HG02798 (cell line): ENCODE data around the gene ATF5.
"Not testable (repeated sequence)": the region's sequence is repeated elsewhere in the genome, so short reads cannot be mapped to it uniquely, and the experiment has no call there.

Experiments
- ATAC-seq: cut with Tn5 transposase; IDR thresholded peaks from one replicate; pipeline ENCODE4 v1.9.1; 2021; ENCODE audit warnings: mild to moderate bottlenecking; ENCODE audit not compliant: unreplicated experiment, poor library complexity

The ATF5 gene

GRCh38 chr19:49920624-49921363 lies 8.2 kb upstream of the ATF5 start:
- ATAC-seq: no peak

- ATAC-seq: no peak
Measured at GRCh38 chr19:49921871-49922795, 6.9 kb upstream of the ATF5 start.

- ATAC-seq: no peak
Measured at GRCh38 chr19:49923055-49924003, 5.7 kb upstream of the ATF5 start.

- no peak for ATAC-seq
Measured at GRCh38 chr19:49924004-49924880, 4.8 kb upstream of the ATF5 start.

- ATAC-seq: not testable (repeated sequence)
Measured at GRCh38 chr19:49924881-49925210, 4.2 kb upstream of the ATF5 start.

- no peak for ATAC-seq
Measured at GRCh38 chr19:49925486-49925885, 3.5 kb upstream of the ATF5 start.

GRCh38 chr19:49926515-49926914 lies 2.5 kb upstream of the ATF5 start:
- no peak for ATAC-seq

GRCh38 chr19:49927526-49928264 lies 1.3 kb upstream of the ATF5 start:
- no peak for ATAC-seq

GRCh38 chr19:49929611-49930482 lies 842 bp downstream of the ATF5 start:
- peak; percentile 73 for ATAC-seq

- no peak for ATAC-seq
Measured at GRCh38 chr19:49930483-49931011, 1.5 kb downstream of the ATF5 start.

- no peak for ATAC-seq
Measured at GRCh38 chr19:49931293-49932040, 2.5 kb downstream of the ATF5 start.

GRCh38 chr19:49932041-49932451 lies 3.0 kb downstream of the ATF5 start:
- ATAC-seq: no peak

- no peak for ATAC-seq
Measured at GRCh38 chr19:49932731-49933131, 3.7 kb downstream of the ATF5 start.

GRCh38 chr19:49933643-49934042 lies 4.6 kb downstream of the ATF5 start:
- ATAC-seq: no peak

GRCh38 chr19:49936549-49936948 lies 7.5 kb downstream of the ATF5 start:
- no peak for ATAC-seq

GRCh38 chr19:49937750-49938381 lies 8.9 kb downstream of the ATF5 start:
- peak; percentile 34 for ATAC-seq

GRCh38 chr19:49938662-49939061 lies 9.7 kb downstream of the ATF5 start:
- ATAC-seq: no peak
